Stimulated activated CD4-positive, alpha-beta T cell treated with anti-CD3 and anti-CD28 coated beads, TNF-alpha, amount 100 ng/mL, for 1 hour (primary cell): ENCODE results near the gene PPIF.
A peak's percentile ranks its signal among the peaks of the same experiment; 100 is the strongest.
"Not testable (repeated sequence)": the region's sequence is repeated elsewhere in the genome, so short reads cannot be mapped to it uniquely, and the experiment has no call there.

Experiments
- DNase-seq, 3 donors: peaks; one replicate each; pipeline ENCODE4 v3.0.0-alpha.2; 2020; ENCODE audit warnings: low read depth in 3 of 3, low spot score in 1 of 3

PPIF gene

DNA sequence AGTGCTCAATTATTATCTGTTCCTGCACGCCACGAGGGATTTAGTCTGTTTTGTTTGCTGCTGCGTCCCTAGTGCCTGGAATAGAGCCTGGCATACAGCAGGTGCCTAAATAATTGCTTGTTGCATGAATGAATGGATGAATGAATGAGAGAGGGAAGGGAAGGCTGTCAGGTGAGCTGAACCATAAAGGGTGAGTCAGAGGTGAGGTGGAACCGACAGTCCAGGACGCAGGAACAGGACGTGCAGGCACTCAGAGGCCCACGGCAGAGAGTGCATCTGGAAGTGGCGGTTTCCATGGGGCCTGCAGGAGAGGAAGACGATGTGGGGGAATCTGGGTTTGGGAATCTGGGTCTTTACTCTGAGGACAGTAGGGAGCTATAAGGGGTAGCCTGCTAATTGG, 17.7 kb upstream of the PPIF start:
- DNase-seq: no peak

DNA sequence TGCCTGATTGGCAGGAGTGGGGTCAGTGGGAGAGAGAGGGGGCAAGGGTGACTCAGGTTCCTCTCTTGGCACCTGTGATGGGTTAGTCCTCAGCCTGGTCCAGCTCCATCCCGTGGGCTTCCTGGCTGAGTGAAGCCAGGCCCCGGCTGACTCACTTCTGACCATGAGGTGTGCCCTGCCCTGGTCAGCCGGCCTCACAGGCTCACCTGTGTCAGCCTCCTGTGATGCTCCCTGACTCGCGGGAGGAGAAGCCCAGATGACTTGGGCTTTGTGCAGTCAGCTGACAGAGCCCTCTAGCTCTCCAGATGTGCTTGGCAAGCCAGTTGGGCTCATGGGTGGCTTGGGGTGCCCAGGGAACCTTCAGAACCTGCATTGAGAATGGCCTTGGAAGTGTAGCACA, 16.0 kb upstream of the PPIF start:
- DNase-seq: no peak

DNA sequence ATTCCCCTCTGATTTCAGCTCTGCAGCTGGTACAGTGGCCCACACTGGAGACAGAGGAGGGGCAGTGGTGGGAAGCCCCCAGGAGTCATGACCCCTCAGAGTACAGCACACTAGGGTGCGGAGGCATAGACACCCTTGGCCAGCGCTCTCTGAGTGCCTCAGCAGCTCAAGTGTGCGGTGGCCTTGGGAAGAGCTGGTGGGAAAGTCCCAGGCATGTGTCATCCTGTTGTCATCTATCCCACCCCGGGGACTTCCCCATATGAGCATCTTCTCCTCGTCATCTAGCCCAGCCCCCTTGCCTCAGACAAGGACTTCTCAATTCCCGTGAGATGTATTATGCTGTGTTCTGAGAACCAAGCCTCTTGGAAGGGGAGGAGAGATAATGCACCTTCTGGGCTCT, 15.6 kb upstream of the PPIF start:
- DNase-seq: peak; percentile 41 to 54 (median 47)

DNA sequence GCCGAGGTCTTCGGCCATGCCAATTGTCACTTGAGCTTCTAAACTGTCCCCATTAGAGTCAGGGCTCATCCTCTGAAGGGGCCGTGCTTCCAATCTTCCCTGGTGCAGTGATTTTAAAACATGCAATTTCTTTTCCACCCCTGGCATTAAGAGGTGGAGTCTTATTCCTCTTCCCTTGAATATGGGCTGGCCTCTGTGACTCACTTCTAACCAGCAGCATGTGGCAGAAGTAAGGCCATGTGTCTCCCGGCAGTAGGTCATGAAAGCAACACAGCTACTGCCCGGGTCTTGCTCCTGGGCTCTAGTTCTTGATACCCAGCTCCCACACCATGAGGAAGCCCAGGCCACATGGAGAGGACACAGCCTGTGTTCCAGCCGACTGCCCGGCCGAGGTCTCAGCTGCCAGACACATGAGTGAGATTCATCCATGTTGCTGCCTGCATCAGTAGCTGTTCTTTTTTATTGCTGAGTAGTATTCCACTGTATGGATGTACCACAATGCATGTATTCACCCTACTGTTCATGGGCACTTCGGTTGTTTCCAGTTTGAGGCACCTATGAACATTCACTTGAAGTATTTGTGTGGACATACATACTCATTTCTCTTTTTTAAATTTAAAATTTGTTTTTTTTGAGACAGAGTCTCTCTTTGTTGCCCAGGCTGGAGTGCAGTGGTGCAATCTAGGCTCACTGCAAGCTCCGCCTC, 14.5 kb upstream of the PPIF start:
- not testable (repeated sequence) for DNase-seq

DNA sequence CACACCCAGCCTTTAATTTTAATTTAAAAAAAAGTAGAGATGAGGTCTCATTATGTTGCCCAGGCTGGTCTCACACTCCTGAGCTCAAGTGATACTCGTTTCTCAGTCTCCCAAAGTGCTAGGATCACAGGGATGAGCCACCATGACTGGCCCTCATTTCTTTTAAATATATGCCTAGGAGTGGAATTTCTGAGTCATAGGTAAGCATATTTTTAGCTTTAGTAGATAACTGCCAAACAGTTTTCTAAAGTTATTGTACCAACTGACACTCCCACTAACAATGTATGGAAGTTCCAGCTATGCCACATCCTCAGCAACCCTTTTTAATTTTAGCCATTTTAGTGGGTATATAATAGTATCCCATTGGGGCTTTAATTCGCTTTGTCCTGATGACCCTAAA, 13.8 kb upstream of the PPIF start:
- no peak for DNase-seq

DNA sequence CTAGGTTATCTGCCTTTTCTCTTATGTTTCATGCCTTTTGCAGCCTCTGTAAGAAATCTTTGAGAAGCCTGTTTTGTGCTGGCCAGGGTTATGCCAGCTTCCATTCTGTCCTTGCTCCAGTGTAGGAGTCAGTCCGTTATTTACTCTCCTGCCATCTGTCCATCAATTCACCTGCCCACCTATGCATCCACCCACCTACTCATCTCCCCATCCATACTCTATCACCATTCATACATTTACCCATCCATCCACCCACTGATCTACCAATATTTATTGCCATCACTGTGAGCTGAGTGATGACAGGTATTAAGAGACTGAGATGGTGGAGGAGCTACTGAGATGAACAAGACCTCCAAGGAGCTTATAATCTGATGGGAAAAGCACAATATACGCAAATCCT, 12.7 kb upstream of the PPIF start:
- no peak for DNase-seq

DNA sequence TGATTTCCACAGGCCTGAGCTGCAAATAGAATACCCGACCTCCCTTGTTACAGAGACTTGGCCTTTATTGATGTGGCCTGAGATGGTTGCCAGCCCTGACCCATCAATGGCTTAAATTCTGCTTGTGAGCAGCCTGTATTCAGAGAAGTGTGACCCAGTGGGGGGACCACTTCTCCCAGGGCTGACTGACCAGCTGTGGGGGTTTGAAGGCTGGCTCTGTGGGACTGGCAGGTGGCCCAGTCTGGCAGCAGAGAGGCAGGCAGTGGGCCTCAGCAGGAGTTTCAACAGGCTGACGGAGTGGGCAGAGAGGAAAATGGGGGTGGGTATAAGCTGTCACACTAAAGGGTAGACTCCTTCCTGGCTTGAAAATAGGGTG, 12.2 kb upstream of the PPIF start:
- DNase-seq: no peak

DNA sequence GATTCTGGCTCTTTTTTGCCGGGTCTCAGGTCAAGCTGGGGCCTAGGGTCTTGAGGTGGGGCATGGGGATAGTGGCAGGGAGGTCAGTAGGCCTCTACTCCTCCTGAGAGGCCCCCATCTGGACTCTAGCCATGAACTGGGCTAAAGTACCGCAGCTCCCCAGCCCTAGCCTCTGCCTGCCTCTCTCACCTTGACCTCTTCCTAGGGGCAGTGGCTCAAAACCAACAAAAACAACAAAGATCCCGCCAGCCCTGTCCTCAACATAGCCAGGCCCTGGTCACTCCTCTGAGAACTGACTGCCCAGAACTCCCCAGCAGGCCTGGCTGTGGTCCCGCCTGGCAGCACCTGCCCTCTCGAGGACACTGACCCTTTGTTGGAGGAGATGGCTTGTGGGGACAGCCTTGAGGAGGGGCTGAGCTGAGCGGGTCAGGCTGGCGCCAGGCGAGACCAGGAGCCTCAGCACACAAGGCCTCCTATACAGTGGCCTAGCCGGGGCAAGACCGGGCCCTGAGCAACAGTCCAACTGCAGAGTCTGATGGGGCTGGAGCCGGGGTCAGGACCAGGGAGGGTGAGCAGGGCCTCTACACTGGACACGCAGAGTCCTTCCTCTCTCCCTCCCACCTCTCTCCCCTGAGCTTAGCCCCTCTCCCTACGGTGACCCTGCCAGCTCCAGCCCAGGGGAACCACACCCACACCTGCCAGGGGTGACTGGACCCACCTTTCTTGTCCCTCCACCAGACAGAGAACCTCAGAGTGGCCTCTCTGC, 11.6 kb upstream of the PPIF start:
- no peak for DNase-seq

DNA sequence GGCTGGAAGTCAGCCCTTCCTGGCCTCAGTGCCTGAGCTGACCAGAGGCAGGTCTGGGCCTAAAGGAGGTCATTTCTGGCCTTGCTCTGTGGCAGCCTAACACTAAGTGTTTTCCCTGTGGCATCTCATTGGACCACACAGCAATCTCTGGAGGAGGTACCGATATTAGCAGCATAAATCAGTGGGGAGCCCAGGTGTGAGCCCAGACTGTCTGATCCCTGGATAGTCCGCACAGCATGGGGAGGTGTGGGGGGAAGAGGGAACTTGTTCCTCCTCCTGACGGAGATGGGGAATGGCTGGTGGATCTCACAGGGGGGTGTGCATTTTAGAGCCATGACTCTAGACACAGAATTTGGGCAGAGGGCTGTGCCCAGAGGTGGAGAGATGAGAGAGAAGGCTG, 11.0 kb upstream of the PPIF start:
- DNase-seq: no peak

DNA sequence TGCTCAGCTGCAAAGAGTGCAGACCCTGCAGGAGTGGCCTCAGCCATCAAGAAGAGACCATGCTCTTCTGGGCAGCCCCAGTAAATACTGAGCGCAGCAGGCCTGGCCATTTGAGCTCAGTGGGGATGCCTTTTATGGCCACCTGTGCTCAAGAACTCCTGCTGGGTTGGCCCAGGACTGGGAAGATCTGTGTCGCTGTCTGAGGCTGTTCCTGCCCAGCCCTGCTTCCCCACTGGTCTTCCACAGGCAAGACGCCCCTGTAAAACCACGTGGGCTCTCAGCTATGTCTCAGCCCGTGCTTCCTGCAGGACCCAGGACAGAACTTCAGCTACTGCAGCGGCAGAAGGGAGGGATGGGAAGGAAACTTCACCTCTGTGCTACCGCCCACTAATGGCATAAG, 10.5 kb upstream of the PPIF start:
- no peak for DNase-seq

DNA sequence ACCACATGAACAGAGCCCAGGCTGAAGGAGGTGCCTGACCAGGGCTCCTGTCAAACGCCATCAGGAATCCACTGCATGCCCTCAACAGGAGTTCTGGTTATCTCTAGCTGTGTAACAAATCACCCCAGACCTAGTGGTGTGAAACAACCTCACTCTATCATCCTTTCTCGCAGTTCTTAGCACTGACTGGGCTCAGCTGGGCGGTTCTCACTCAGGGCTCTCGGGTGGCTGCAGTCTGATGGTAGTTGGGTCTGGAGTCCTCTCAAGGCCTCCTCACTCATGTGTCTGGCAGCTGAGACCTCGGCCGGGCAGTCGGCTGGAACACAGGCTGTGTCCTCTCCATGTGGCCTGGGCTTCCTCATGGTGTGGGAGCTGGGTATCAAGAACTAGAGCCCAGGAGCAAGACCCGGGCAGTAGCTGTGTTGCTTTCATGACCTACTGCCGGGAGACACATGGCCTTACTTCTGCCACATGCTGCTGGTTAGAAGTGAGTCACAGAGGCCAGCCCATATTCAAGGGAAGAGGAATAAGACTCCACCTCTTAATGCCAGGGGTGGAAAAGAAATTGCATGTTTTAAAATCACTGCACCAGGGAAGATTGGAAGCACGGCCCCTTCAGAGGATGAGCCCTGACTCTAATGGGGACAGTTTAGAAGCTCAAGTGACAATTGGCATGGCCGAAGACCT, 9.3 kb upstream of the PPIF start:
- not testable (repeated sequence) for DNase-seq

DNA sequence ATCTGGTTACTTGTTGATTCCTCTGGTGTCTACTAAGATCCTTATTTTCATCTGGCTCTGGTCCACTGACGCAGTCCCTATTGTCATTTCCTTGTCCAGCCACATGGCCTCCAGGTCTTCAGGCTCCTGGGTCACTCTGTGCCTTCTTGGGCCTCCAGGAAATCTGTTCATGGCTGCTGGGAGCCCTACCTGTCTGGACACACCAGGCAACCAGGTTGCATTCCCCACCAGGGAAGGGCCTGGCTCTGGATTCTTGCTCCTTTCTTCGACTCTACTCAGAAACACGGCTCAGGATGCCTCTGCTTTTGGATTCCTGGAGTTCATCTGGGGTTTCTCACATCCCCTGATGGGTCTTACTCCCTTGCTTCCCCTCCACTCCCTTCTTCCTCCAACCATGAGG, 8.0 kb upstream of the PPIF start:
- DNase-seq: no peak

DNA sequence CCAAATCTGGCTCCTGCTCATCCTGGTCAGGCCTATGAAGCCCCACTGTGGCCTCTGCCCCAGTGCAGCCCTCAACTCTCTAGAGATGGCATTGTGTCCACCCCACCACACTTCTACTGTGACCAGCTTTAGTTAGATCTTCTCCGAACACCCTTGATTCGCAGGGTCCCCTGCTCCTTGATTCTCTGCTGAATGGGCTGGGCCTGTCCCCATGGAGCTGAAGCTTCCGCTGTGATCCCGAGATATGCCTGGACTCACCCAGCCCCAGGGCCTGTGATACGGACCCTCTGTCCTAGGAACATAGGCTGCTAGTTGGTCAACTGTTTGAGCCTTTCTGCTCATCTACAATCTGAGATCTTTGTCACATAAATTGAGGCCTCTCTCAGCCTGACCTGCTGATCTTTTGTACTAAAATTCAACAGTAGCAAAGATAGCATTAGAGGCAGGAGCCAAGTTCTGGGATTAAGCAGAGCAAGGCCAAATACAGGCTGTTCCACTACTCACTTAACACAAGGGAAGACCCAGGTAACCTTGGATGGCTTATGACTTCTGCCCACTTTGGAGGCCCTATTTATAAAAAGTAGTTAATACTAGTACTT, 6.5 kb upstream of the PPIF start:
- DNase-seq: no peak

DNA sequence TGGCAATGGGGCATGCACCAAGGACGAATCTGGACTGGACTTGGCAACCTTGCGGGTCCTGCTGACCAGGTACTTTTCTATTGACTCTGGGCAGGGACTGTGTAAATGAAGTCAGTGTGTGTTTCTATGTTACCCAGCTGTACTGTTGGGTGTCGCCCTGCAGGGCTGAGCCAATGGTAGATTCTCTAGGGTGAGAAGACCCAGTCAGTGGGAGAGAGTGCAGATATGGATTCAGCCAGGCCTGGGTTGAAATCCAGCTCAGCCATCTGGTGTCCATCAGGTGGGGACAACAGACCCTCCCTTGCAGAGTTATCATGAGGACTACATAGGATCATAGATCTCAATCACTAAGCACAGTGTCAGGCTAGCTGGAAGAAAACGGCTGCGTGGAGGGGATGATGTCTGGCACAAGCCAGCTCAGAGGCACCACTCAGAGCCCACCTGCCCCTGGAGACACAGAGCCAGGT, 4.9 kb upstream of the PPIF start:
- DNase-seq: no peak

DNA sequence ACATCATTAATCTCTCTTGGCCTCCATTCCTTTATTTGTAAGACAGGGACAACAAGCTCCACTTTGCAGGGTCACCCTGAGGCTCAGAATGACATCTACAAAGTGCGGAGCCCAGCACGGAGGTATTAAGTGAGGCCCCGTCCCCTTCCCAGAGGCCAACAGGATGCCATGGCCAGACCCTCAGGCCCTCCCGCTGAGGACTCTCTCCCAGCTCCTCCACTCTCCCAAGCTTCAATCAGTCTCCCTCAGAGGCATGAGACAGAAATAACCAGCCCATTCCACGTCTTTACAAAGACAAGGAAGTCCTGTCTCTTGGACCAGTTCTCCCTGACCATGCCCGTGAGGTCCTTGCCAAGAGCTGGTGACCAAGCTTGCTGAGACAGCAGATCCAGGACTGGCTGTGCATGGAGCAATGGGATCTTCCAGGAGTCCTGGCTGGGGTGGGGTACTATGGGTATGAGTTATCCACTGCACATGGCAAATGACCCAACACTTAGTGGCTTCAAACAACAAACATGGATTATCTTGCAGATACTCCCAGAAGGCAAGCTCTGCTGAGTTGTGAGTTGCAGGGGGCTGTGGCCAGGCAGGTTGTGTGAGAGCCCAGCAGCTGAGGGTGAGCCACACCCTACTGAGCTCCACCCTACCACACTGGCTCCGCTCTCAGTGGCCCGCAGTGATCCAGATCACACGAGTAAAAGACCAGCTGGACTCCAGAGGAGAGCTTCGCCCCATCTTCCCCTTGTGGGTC, 4.3 kb upstream of the PPIF start:
- no peak for DNase-seq

DNA sequence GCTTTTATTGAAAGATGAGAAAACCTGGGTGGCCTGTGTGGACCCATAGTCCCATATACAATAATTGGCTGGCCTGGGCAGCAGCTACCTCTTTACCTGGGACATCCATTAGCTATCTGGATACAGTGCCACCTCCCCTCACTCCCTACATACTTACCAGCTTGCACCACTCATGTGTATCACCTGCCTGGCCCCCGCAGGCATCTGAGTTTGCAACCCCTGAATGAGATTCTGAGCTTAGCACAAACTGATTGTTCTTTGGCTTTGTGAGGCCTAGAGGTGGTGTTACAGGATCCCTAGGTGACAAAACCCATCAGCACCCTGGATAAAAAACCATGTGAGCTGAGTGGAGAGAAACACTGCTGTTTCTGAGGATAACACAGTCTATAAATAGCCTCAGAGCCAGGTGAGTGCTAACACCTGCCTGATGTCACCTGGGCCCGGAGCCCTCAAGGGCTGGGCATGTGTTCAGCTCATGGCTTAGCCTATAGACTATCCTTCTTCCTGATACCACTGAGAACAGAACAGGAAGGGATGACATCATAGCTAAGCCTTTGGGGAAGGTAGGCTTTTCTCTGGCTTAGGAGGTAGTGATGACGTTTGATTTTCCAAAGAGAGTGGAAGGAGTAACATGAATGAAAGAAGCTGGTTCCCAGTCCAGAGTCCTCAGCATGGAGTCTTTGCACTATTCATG, 2.6 kb upstream of the PPIF start:
- DNase-seq: no peak

DNA sequence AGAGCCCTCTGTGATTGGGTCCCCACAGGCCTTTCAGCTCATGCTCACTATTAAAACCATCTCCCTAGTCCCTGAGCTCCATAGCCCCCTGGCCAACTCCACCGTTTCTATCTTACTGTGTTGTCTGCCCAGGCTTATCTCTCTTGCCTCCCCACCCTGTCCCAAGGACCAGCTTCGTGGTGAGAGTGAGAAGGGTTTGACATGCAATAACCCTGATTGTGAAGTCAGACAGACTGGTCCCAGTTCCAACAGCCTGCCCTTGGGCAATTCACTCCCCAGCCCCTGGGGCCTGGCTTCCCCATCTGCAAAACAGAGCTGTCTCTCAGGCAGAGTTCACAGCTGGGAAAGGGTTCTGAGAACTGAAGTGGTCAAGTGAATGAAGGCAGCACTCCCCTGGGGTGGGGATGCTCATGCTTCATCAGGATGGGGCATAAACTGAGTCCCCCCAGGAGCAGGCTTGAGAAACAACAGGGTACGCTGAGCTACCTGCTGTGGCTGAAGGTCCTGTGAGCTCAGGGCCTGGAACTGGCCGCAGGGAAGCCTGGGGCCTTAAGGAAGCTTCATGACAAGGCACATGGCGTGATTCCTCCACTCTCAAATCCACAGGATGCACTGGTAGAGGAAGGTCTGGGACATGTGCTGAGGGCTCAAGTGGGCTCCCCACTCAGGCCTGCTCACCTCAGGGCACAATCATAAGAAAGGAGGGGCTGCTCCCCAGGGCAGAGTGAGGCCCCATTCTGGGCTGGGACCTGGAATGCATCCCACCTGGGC, 1.8 kb upstream of the PPIF start:
- DNase-seq: no peak

DNA sequence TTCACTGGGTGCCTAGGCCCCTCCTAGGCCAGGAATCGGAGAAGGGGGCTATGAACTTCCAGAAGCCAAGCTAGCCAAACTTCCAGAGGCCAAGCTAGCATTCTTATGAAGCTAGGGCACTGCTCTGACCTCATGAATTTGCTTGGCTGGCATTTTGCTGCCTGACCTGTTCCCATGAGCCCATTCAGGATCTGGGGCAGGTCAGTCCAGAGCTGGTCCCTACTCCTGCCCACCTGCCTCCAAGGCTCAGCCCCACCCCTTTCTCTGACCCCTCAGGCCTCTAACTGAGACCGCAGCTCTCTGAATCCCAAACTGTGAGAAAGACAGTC, 1.3 kb upstream of the PPIF start:
- no peak for DNase-seq

DNA sequence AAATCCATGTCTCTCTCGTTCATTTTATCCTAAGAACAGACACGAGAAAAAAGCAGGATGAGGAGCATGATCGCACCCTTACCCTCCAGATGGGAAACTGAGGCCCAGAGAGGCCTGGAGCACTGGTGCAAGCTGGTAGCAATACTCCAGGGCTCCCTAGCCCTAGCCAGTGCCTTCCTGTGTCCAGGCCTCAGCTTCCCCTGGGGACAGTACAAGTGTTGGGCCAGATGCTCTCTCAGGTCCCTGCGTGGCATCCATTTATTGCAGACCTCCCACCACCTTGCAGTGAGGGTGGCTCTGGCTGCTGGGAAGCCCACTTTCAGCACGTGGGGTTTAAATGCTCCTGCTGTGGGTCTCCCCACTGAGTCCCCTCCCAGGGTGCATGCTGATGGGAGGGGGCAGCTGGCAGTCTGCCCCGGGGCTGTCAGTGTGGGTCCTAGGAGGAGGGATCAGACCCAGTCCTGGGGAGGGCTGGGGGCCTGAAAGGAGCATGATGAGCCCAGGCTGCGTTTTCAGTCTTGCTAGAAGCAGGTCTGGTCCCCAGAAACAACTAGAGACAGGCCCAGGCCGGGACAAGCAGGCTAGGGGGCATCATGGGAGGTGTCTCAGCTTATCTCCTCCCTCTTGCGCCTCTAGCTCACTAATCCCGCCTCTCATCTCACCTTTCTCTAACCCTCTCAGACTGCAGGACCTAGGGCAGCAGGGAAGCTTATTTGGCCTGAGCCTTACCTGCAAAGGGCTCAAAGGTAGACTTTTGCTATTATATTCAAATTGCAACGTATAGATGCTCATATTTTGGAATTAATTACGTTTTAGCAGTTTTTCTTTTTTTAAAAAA, 662 bp upstream of the PPIF start:
- no peak for DNase-seq
